ENCODE measurements around the gene KCP. TPM values are rescaled to one million over a fixed set of nuclear protein-coding genes. Genes with fewer than 3 reads are reported as not detected.

KCP gene
- total RNA-seq, 4 donors from 2014 or later = 0.07 to 0.68 (median 0.21) TPM; not detected in 1

DNA sequence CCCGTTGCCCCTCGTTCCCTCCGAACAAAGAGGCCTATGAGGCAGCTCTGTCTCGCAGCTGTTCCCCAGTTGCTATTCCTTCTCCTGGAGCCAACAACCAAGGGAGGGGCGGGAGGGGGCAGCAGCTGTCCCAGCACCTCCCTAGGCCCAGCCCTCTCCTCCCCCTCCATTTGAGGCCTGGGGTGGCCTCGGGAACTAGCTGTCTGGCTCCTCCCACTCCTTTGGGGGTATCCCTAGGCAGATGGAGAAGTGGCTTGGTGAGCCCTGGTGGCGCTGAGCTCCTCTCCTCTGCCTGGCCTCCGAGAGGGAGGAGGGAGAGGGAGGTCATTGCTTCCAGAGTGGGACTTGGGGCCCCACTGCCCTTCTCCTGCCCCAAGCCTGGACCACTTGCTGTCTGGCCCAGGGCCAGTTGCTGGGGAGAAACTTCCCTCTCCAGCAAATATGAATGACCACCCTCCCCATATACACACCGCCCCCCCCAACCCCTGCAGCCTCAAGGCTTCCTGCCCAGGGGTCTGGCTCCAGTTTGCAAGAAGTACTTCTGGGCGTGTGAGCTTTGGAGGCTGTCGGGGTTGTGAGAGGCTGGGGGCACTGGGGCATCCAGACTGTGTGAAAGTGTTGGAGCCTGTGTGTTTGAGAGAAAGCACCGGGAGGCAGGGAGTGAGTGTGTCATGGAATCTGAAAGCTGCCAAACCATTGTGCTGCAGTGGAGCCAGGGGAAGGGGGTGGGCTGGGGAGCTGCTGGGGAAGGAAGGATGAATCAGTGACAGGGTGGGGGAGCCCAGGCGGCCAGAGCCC lies 77.2 kb downstream of the KCP start:
- TF ChIP-seq, protein P1, sequence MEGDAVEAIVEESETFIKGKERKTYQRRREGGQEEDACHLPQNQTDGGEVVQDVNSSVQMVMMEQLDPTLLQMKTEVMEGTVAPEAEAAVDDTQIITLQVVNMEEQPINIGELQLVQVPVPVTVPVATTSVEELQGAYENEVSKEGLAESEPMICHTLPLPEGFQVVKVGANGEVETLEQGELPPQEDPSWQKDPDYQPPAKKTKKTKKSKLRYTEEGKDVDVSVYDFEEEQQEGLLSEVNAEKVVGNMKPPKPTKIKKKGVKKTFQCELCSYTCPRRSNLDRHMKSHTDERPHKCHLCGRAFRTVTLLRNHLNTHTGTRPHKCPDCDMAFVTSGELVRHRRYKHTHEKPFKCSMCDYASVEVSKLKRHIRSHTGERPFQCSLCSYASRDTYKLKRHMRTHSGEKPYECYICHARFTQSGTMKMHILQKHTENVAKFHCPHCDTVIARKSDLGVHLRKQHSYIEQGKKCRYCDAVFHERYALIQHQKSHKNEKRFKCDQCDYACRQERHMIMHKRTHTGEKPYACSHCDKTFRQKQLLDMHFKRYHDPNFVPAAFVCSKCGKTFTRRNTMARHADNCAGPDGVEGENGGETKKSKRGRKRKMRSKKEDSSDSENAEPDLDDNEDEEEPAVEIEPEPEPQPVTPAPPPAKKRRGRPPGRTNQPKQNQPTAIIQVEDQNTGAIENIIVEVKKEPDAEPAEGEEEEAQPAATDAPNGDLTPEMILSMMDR (IDR thresholded peaks at IDR 0.05) = no peak
- TF ChIP-seq POLR2A (IDR thresholded peaks at IDR 0.05) = no peak
- intact Hi-C loops (cut with DNase I; ENCODE audit: low total_unique reads) = no loop called here
- H3K4me3 ChIP-seq (ENCODE audit: low read depth, poor library complexity, severe bottlenecking) = no peak overlapping the region
- WGBS, 2 donors = 9 to 15% methylated on average over 12 of the region's 13 CpGs
- DNase-seq (ENCODE audit: low spot score in 2 of 2) = peak; percentile 49 to 92

DNA sequence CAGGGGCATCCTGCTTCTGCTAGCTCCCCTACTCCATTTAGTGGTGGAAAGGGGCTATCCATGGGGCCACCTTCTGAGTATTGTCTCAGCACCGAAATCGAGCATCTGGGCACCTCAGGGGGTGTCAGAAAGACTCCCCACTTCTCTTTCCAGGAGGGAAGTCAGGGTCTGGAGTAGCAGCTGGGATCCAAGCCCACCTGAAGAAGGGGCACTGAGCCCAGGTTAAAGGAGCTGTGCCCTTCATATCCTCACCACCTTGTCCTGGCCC lies 77.7 kb downstream of the KCP start:
- WGBS, 2 donors = 30 to 36% methylated on average over 2 of the region's 2 CpGs
- DNase-seq (ENCODE audit: low spot score in 2 of 2) = no peak
- intact Hi-C loops (cut with DNase I; ENCODE audit: low total_unique reads) = no loop called here
- H3K4me3 ChIP-seq (ENCODE audit: low read depth, poor library complexity, severe bottlenecking) = no peak overlapping the region
- TF ChIP-seq, protein P1 (IDR thresholded peaks at IDR 0.05) = no peak
- TF ChIP-seq POLR2A (IDR thresholded peaks at IDR 0.05) = no peak

DNA sequence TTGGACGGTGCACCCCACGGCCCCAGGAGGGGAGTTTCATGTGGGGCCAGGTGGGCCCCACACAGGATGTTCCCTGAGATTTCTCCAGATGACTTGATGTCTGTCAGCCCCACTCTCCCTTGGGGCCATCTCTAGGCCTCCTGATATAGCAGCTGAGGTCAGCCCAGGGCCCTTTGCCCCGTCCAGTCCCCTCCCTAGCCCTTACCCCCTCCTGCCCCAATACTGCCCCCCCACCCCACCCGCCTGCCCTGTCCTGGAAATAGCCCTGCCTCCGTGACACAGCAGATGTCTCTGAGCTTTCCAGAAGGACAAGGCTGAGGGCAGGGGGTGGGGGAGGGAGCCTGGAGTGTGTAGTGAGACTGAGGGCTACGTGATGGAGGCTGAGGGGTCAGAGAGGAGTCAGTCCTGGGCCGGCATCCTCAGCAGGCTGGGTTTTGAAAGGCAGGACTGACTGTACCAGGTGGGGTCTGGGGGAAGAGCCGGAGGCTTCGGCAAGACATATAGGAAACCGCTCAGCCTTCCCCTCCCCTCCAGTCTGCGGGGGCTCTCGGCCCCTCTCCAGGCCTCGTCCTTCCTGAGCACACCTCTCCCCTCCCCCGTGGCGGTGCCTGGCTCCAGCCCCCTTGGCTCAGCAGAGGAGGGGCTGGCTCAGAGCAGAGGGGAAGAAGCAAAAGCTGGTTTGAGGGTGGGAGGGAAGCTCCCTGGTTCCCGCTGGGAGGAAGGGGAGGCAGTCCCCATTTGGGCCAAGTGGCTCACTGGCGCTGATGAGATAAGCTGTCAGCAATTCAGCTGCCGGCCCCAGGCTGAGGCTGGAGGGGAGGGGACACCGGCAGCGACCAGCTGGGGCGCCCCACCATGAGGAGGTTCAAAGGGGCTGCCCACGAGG lies 78.3 kb downstream of the KCP start:
- WGBS, 2 donors = 21 to 37% methylated on average over 12 to 19 of the region's 22 CpGs
- intact Hi-C loops (cut with DNase I; ENCODE audit: low total_unique reads) = no loop called here
- TF ChIP-seq, protein P1 (IDR thresholded peaks at IDR 0.05) = no peak
- TF ChIP-seq POLR2A (IDR thresholded peaks at IDR 0.05) = no peak
- no peak overlapping the region for H3K4me3 ChIP-seq (ENCODE audit: low read depth, poor library complexity, severe bottlenecking)
- no peak for DNase-seq (ENCODE audit: low spot score in 2 of 2)

DNA sequence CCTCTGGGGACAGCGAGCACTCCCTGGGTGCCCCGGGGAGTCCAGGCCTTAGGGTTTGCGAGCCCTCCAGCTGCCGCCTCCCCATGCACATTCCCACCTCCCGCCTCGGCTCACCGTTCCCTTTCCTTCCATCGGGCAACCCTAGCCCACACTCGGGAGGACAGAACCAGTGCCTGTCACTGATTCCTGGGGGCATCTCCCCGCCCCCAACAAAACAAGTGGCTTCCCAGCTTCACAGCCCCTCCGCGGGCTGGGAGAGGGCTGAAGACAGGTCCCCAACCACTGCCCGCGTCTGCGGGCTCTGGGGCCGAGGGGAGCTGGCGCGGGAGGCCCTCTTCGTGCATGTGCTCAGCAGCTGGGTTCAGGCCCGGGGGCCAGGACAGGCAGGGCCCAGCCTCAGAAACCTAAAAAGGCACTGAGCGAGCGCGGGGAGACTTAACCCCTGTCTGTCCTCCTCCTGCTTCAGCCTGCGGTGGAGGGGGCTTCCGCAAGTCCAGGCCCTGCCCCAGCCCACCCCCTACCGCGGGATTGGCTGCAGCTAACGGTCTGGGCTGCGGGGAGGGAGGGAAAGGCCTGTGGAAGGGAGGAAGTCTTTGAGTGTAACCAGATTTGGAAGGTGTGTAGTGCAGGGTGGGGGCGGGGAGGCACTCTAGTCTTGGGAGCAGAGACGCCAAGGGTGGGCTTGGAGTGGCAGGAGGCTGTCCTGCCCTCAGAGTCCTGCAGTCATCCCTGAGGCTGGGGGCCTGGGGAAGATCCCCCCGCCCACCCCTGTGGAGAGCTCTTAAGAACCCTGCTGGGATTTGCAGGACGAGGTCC lies 79.1 kb downstream of the KCP start:
- 28 to 33% methylated on average over 24 to 31 of the region's 33 CpGs for WGBS, 2 donors
- peak overlapping the region; percentile 4 for H3K4me3 ChIP-seq (ENCODE audit: low read depth, poor library complexity, severe bottlenecking)
- TF ChIP-seq POLR2A (IDR thresholded peaks at IDR 0.05) = no peak
- TF ChIP-seq, protein P1 (IDR thresholded peaks at IDR 0.05) = no peak
- DNase-seq (ENCODE audit: low spot score in 2 of 2) = no peak
- intact Hi-C loops (cut with DNase I; ENCODE audit: low total_unique reads) = no loop called here

DNA sequence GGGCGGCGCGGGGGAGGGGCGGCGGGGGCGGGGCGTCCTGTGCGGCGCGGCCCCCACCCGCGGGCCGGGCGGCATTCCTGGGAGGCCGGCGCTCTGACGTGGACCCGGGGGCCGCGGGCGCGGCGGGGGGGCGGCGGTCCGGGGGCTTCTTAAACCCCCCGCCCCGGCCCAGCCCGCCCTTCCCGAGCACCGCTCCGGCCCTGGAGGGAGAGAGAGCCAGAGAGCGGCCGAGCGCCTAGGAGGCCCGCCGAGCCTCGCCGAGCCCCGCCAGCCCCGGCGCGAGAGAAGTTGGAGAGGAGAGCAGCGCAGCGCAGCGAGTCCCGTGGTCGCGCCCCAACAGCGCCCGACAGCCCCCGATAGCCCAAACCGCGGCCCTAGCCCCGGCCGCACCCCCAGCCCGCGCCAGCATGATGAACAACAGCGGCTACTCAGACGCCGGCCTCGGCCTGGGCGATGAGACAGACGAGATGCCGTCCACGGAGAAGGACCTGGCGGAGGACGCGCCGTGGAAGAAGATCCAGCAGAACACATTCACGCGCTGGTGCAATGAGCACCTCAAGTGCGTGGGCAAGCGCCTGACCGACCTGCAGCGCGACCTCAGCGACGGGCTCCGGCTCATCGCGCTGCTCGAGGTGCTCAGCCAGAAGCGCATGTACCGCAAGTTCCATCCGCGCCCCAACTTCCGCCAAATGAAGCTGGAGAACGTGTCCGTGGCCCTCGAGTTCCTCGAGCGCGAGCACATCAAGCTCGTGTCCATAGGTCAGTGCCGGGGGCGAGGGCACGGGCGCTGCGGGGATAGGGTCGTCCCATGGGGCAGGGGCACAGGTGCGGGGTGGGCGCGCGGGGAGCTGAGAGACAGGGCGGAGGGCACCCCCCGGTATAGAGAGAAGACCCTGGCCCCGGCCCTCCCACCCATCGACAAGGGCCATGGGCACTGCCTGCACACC lies 80.0 kb downstream of the KCP start, which contains the start of gene FLNC:
Gene FLNC, plus strand, starts transcription at position 176 of the 947 bp plus-strand sequence. Its CDS starts 232 bp downstream, at position 408.
- DNase-seq (ENCODE audit: low spot score in 2 of 2) = peak in 1 of 2 donors; percentile 93
- WGBS, 2 donors = 1 to 7% methylated on average over 29 to 39 of the region's 109 CpGs
- H3K4me3 ChIP-seq (ENCODE audit: low read depth, poor library complexity, severe bottlenecking) = peak within 1 kb of the TSS; percentile 37
- TF ChIP-seq, protein P1 (IDR thresholded peaks at IDR 0.05) = no peak
- TF ChIP-seq POLR2A (IDR thresholded peaks at IDR 0.05) = no peak
- intact Hi-C loops (cut with DNase I; ENCODE audit: low total_unique reads) = no loop called here

Measured in lower leg skin (tissue), 4 donors.